GM21576 (cell line): ENCODE results near the gene ADPGK.
"Not testable (repeated sequence)": the region's sequence is repeated elsewhere in the genome, so short reads cannot be mapped to it uniquely, and the experiment has no call there.

Experiments
- ATAC-seq: cut with Tn5 transposase; IDR thresholded peaks from one replicate; pipeline ENCODE4 v1.9.1; 2021; ENCODE audit warnings: mild to moderate bottlenecking, moderate library complexity; ENCODE audit not compliant: unreplicated experiment

The ADPGK gene

DNA sequence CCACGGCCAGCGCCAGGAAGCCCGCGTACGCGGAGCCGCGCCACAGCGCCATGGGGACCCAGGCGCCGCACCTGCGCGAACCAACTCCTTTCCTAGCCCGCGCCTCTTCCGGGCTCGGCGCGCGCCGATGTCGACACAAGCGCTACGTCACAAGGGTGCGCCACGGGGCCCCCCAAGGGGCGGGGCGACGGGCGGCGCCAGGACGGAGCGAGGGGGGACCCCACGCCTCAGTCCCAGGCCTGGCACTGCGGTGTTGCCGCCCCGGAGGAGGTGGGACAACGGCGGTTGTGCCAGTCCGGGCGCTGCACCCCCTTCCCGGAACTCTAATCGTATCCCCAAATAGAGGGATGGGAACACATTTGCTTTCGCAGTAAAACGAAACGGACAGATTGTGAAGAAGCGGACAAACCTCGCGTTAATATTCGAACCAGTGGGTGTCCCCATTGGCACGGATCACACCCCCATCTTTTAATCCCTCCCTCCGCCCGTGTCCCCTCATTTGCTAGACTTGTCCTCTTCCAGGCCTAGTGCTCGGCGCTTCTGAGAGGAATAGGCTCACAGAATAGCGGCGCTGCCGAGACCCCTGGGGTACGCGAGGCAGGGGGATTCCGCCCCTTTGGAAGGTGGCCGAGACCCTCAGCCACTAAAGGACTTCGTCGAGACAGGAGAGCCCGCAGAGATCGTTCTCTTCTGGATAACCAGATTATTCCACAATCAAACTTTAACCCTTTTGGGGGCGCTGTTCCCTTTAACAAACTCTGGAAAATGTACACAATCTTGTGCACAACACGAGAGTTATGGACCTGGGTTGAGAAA lies at the start of gene ADPGK:
ADPGK (minus strand) TSS at position 119 of the 816 bp plus-strand sequence; CDS start at position 52, 67 bp downstream.
- ATAC-seq: peak; percentile 74

DNA sequence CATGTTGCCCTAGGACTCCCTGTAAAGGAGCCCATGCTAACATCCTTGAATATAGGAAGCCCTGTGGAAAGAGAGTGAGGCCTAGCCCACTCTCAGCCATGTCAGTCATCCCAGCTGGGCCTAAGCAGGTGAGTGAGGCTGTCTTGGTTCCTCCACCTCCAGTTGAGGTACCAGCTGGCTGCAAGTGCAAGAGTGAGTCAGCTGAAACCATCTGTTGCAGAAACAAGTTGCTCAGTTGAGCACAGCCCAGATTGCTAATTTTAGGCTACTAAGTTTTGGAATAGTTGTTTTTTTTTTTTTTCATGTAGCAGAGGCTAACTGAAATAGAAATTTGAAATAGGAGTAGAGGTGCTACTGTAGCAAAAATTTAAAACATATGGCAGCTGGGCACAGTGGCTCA lies 43.7 kb upstream of the ADPGK start:
- no peak for ATAC-seq

DNA sequence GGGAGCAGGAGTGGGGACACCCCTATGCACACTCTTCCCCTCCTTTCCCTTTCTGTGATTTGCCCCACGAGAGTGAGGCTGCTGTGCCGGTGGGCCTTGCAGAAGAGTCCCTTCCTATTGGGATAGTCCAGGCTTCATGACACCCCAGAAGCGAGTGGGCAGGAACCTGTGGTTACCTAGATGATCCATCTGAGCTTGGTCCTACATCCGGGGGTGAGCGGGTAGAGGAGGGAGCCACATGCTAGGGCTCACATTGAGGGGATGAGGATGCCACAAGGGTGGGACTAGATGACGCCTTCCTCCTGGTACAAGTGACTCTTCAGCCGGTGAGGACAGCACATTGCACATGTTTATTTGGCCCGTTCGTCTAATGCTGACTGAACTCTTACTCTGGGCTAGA lies 43.1 kb upstream of the ADPGK start:
- no peak for ATAC-seq

DNA sequence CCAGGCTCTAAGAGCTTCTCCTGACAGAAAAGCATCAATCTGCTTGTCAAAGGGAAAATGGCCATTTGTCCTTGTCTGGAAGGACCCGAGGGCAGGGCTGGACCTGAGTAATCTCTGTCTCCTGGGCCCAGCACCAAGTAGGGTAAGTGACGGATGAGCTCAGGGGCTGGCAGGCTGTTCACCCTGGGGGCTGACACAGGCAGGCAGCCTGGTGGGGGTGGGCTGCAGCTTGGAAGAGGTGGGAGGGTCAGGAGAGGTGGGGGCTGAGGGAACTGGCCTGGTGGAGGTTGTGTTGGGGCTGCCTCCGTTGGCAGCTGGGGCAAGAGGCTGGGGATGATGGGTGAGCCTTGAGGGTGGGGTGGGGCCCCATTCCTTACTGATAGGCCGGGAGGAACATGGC lies 42.3 kb upstream of the ADPGK start:
- ATAC-seq: no peak

DNA sequence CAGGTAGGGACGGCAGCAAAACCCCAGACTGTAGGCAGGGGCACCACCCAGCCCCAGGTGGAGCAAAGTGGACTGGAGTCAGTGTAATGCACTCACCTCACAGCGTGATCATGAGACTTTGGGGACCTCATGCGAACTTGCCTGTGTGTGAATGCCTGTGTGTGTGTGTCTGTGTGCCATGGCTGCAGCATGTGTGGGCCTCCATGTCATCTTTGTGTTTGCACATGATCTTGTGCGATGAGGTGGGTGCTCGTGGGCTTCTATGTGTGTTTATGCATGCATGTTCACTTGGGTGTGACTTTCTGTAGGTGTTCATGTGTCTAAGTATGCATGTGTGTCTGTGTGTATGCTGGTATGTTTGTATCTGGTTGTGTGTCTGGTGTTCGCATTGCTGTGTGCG lies 41.2 kb upstream of the ADPGK start:
- ATAC-seq: no peak

- no peak for ATAC-seq
These were observed 40.6 kb upstream of the ADPGK start for GRCh38 chr15:72824112-72824511.

GRCh38 chr15:72820278-72820677 lies 36.7 kb upstream of the ADPGK start:
- no peak for ATAC-seq

GRCh38 chr15:72818632-72819031 lies 35.1 kb upstream of the ADPGK start:
- ATAC-seq: no peak

DNA sequence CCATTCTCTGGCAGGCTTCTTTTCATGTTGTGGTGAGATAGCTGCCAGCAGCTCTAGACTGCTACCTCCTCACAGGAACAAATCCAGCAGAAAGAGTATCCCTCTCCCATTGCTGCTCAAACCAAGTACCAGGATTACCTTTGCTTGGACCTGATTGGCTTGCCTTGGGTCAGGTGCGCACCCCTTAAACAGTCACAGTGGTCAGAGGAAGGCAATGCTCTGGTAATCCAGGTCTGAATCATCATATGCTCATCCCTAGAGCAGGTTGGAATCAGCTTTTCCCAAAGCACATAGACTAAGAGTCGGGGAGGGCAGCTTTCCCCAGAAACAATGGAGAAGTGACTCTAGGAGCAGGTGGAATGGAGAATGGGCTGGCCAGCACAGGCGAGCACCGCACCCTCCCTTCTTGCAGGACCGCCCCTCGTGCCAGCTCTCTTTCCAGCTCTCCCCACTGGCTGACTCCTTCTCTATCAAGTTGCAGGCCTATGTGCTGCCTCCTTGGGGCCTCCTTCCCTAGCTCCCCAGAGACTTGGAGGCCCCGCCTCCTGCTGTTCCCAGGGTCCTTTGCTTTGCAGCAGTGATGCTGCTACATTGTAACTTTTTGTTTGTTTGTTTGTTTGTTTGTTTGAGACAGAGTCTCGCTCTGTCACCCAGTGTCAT lies 29.9 kb upstream of the ADPGK start:
- ATAC-seq: no peak

- ATAC-seq: no peak
These were observed 25.8 kb upstream of the ADPGK start for GRCh38 chr15:72809329-72809728.

- ATAC-seq: not testable (repeated sequence)
These were observed 23.8 kb upstream of the ADPGK start for GRCh38 chr15:72807346-72807745.

- no peak for ATAC-seq
These were observed 19.4 kb upstream of the ADPGK start for GRCh38 chr15:72803006-72803405.

- no peak for ATAC-seq
These were observed 18.2 kb upstream of the ADPGK start for GRCh38 chr15:72801590-72802325.

- ATAC-seq: no peak
These were observed 17.4 kb upstream of the ADPGK start for GRCh38 chr15:72800833-72801481.

- ATAC-seq: no peak
These were observed 14.3 kb upstream of the ADPGK start for GRCh38 chr15:72797834-72798233.

GRCh38 chr15:72797338-72797689 lies 13.8 kb upstream of the ADPGK start:
- no peak for ATAC-seq

DNA sequence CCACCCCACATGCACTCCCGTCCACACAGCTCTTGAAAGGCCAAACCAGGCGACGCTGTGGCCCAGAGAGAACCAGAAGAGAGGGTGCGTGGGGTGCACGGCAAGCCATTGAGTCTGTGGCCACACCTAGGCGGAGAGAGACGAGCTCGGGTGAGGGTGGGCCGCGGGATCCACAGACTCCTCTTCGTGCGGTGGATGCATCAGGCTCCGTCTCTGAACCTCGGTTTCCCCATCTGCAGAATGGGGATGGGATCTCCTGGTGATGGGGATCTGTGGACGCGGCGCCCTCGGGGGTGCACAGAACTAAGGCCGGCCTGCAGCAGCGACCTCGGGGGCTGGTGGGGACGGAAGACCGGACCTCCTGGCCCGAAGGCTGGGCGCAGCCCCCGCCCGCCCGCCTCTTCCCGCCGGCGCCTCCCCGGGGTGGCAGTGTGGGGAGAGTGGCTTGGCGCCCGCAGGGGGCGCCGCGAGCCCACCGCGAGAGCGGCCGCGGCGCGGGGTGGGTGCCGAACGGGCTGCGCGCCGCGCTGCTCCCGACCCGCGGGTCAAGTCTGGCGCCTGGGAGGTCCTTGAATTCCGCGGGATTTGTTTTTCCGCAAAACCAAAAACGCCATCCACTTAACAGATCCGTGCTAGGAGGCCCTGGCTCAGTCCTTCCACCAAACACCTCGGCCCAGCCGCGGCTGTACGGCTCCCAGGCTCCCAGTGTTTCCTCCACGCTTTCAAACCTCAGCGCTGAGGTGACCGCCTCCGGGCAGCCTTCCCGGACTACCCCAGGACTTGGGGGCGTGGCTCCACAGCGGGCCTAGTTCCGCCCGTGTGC lies 13.2 kb upstream of the ADPGK start:
- ATAC-seq: no peak

DNA sequence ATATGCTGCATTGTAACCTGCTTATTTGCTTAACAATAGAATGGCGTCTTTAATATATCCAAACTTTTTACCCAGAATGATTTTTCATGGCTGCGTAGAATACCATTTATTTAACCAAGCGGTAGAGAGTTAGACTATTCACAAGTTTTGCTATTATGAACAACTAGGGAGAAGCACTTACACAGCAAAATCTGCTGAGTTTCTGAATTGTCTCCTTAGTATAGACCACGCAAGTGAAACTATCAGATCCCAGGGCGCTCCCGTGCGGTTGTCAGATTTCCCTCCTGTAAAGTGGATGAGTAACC lies 12.6 kb upstream of the ADPGK start:
- ATAC-seq: no peak

DNA sequence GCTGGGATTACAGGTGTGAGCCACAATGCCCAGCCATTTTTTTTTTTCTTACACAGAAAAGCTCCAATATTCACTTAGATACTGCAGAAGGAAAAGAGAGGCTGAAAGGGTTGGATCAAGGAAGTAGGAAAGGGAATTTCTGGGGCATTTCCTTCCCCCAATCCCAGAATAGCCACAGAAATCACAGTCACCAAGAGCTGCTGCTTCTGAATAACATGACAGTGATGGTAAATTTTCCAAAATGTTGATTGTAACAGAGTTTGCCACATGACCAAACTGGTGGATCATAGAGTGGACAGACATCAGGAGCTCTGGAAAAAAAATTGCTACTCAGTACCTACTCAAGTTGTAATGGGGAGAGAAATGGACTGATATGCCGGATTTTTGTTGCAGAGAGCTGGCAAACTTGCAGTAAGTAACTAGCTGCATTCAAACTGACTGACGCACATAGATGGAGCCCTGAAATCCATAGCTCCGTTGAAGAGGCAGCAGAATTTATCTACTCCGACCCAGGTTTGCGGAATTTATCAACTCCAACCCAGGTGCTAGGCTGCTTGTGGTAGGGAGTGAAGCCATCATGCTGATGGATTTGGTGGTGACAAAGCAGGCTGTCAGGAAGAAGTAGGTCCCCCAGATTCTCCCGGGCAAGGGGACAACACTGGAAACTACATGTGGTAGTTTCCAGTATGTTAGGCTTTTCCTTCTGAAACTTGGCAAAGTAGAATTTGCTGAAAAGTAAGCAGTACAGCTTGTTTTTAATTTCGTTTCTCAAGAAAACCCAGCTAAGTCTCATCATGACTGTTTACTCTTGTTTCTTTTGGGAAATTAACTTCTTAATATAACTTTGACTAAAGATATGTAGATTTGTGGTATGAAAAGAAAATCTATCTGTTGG lies 10.5 kb upstream of the ADPGK start:
- ATAC-seq: no peak

- no peak for ATAC-seq
These were observed 8.9 kb upstream of the ADPGK start for GRCh38 chr15:72792431-72792830.
